CD4-positive, alpha-beta T cell treated with Interleukin-21 for 1 hour (primary cell): ENCODE results near the gene MCRIP2.

ENCODE experiments used
- DNase-seq: peaks from one replicate; pipeline ENCODE4 v3.0.0-alpha.2; 2020

Gene MCRIP2

GRCh38 chr16:617855-618254, 23.8 kb upstream of the MCRIP2 start:
- DNase-seq: no peak

- DNase-seq: no peak
Measured at GRCh38 chr16:619476-620100, 22.0 kb upstream of the MCRIP2 start.

GRCh38 chr16:620700-621525, 20.7 kb upstream of the MCRIP2 start:
- no peak for DNase-seq

GRCh38 chr16:621526-622105, 20.0 kb upstream of the MCRIP2 start:
- no peak for DNase-seq

GRCh38 chr16:622920-623280, 18.7 kb upstream of the MCRIP2 start:
- DNase-seq: no peak

- no peak for DNase-seq
Measured at GRCh38 chr16:624526-625070, 17.0 kb upstream of the MCRIP2 start.

- no peak for DNase-seq
Measured at GRCh38 chr16:625117-625976, 16.3 kb upstream of the MCRIP2 start.

GRCh38 chr16:625977-626765, 15.5 kb upstream of the MCRIP2 start:
- DNase-seq: no peak

- DNase-seq: no peak
Measured at GRCh38 chr16:626787-627453, 14.7 kb upstream of the MCRIP2 start.

GRCh38 chr16:627454-628239, 14.0 kb upstream of the MCRIP2 start:
- no peak for DNase-seq

GRCh38 chr16:628321-629061, 13.1 kb upstream of the MCRIP2 start:
- no peak for DNase-seq

- no peak for DNase-seq
Measured at GRCh38 chr16:629185-629832, 12.3 kb upstream of the MCRIP2 start.

GRCh38 chr16:629833-630248, 11.8 kb upstream of the MCRIP2 start:
- DNase-seq: no peak

GRCh38 chr16:630249-630814, 11.3 kb upstream of the MCRIP2 start:
- DNase-seq: no peak

- DNase-seq: no peak
Measured at GRCh38 chr16:630815-631405, 10.7 kb upstream of the MCRIP2 start, which contains the start of gene WFIKKN1. Gene WFIKKN1 (plus strand): TSS chr16:630985. CDS start chr16:631254, 269 bp downstream.

- no peak for DNase-seq
Measured at GRCh38 chr16:631808-632358, 9.7 kb upstream of the MCRIP2 start.

GRCh38 chr16:632486-633335, 8.9 kb upstream of the MCRIP2 start:
- DNase-seq: no peak
